NCI-H774 (cell line): ENCODE data around the gene MAFG.

Source experiments
- DNase-seq: peaks from one replicate; lab custom pipeline; 2025; lab: John Stamatoyannopoulos, UW

The MAFG gene

GRCh38 chr17:81927653-81928543 lies at the start of gene MAFG:
MAFG (minus strand) TSS chr17:81927735; CDS start chr17:81923185, 4,550 bp downstream.
- DNase-seq = peak; percentile 97

- DNase-seq = peak; percentile 68
Measured at GRCh38 chr17:81976332-81977210, 49.0 kb upstream of the MAFG start.

- DNase-seq = no peak
Measured at GRCh38 chr17:81973432-81973831, 45.9 kb upstream of the MAFG start.

- no peak for DNase-seq
Measured at GRCh38 chr17:81968850-81969812, 41.6 kb upstream of the MAFG start.

GRCh38 chr17:81968396-81968745 lies 40.8 kb upstream of the MAFG start:
- no peak for DNase-seq

GRCh38 chr17:81967533-81968395 lies 40.2 kb upstream of the MAFG start:
- peak; percentile 72 for DNase-seq

- DNase-seq = no peak
Measured at GRCh38 chr17:81967244-81967532, 39.7 kb upstream of the MAFG start.

- DNase-seq = peak; percentile 73
Measured at GRCh38 chr17:81966343-81967243, 39.1 kb upstream of the MAFG start.

- DNase-seq = no peak
Measured at GRCh38 chr17:81964081-81964849, 36.7 kb upstream of the MAFG start.

- DNase-seq = no peak
Measured at GRCh38 chr17:81962499-81963441, 35.2 kb upstream of the MAFG start.

GRCh38 chr17:81961521-81962498 lies 34.3 kb upstream of the MAFG start:
- no peak for DNase-seq

GRCh38 chr17:81961087-81961511 lies 33.6 kb upstream of the MAFG start, which contains the start of gene NOTUM:
NOTUM (minus strand) TSS chr17:81961187; CDS start chr17:81960909, 278 bp downstream.
- peak; percentile 11 for DNase-seq

GRCh38 chr17:81960130-81960958 lies 32.8 kb upstream of the MAFG start:
- no peak for DNase-seq

GRCh38 chr17:81959362-81960129 lies 32.0 kb upstream of the MAFG start:
- DNase-seq = peak; percentile 40
